ENCODE results near the gene ZNF827.

GRCh38 chr4:145957302-145957701 is 18.7 kb upstream of the ZNF827 start:
- no peak for TF ChIP-seq EP300 (IDR thresholded peaks at IDR 0.05)
- no peak for TF ChIP-seq CTCF (IDR thresholded peaks at IDR 0.05)
- no peak for TF ChIP-seq POLR2AphosphoS5 (IDR thresholded peaks at IDR 0.05)
- TF ChIP-seq POLR2A (IDR thresholded peaks at IDR 0.05), result no peak
